H1 (cell line): Measurements from ENCODE around the gene BNC2. TPM values are rescaled to one million over a fixed set of nuclear protein-coding genes. Genes with fewer than 3 reads are reported as not detected.

Experiments
- CBX5 ChIP-seq: fragments of 300-800, 300-1000 bp; sonication (generic); IDR thresholded peaks from 2 replicates; pipeline ENCODE4 v1.7.1; 2016; ENCODE audit warnings: antibody characterized with exemption, low read length, low read depth
- CBX8 ChIP-seq: fragments of 300-800, 300-1000 bp; sonication (generic); IDR thresholded peaks from 2 replicates; pipeline ENCODE4 v1.7.1; 2016; ENCODE audit warnings: low read depth, low read length, borderline replicate concordance
- CHD2 ChIP-seq: IDR thresholded peaks from 2 replicates; pipeline ENCODE4 v1.6.1; 2012; ENCODE audit warnings: low read length, improper control_type of control experiment
- EZH2 ChIP-seq: fragments of 200-600 bp; sonication (generic); IDR thresholded peaks from 2 replicates; pipeline ENCODE4 v1.7.1; 2012; ENCODE audit warnings: low read depth, mild to moderate bottlenecking, moderate library complexity, low read length, inconsistent platforms; ENCODE audit not compliant: severe bottlenecking
- JUN ChIP-seq: IDR thresholded peaks from 2 replicates; pipeline ENCODE4 v1.6.1; 2011; ENCODE audit warnings: low read depth, mild to moderate bottlenecking, improper control_type of control experiment, low read length
- KDM1A ChIP-seq: fragments of 200-600, 300-600 bp; sonication (generic); IDR thresholded peaks from 2 replicates; pipeline ENCODE4 v1.7.1; 2016; ENCODE audit warnings: mild to moderate bottlenecking, low read length, borderline replicate concordance
- KDM4A ChIP-seq: IDR thresholded peaks from one replicate; pipeline ENCODE4 v1.7.1; 2012; ENCODE audit warnings: low read depth, mild to moderate bottlenecking, moderate library complexity, low read length, inconsistent platforms; ENCODE audit not compliant: severe bottlenecking
- MAFK ChIP-seq: IDR thresholded peaks from 2 replicates; pipeline ENCODE4 v1.6.1; 2012; ENCODE audit warnings: low read depth, mild to moderate bottlenecking, improper control_type of control experiment, low read length
- PHF8 ChIP-seq: fragments of 200-600 bp; sonication (generic); conservative IDR thresholded peaks from 2 replicates; pipeline ENCODE4 v1.7.1; 2012; ENCODE audit warnings: low read depth, mild to moderate bottlenecking, inconsistent platforms, low read length, moderate library complexity
- POLR2A ChIP-seq, 2 experiments: IDR thresholded peaks; 1 replicate in 1 of 2; 2 replicates in 1 of 2; pipeline ENCODE4 v1.6.1; 2011; ENCODE audit warnings: low read depth in 2 of 2, low read length in 2 of 2, mild to moderate bottlenecking in 2 of 2; ENCODE audit errors: control extremely low read depth in 1 of 2
- POLR2AphosphoS5 ChIP-seq: IDR thresholded peaks from 2 replicates; pipeline ENCODE4 v1.6.1; 2011; ENCODE audit warnings: low read depth, low read length
- RAD21 ChIP-seq, 2 experiments: IDR thresholded peaks in 1 of 2; conservative IDR thresholded peaks in 1 of 2; 2 replicates each; pipeline ENCODE4 v1.6.1; 2011; ENCODE audit warnings: low read depth in 2 of 2, low read length in 2 of 2, improper control_type of control experiment in 1 of 2, inconsistent platforms in 1 of 2, mild to moderate bottlenecking in 1 of 2, moderate library complexity in 1 of 2
- RXRA ChIP-seq: IDR thresholded peaks from 2 replicates; pipeline ENCODE4 v1.6.1; 2011; ENCODE audit warnings: low read depth, mild to moderate bottlenecking, low read length, moderate library complexity; ENCODE audit not compliant: insufficient read depth
- SIX5 ChIP-seq: IDR thresholded peaks from 2 replicates; pipeline ENCODE4 v1.6.1; 2011; ENCODE audit warnings: mild to moderate bottlenecking, low read depth, low read length
- SP1 ChIP-seq: IDR thresholded peaks from 2 replicates; pipeline ENCODE4 v1.6.1; 2011; ENCODE audit warnings: low read depth, low read length
- SRF ChIP-seq: IDR thresholded peaks from 2 replicates; pipeline ENCODE4 v1.6.1; 2011; ENCODE audit warnings: mild to moderate bottlenecking, low read depth, low read length, moderate library complexity
- SUZ12 ChIP-seq: fragments of 200-600 bp; sonication (generic); IDR thresholded peaks from 2 replicates; pipeline ENCODE4 v1.6.1; 2012; ENCODE audit warnings: mild to moderate bottlenecking, inconsistent platforms, low read length, moderate library complexity, mixed read lengths
- TAF1 ChIP-seq: IDR thresholded peaks from 2 replicates; pipeline ENCODE4 v1.6.1; 2011; ENCODE audit warnings: mild to moderate bottlenecking, low read depth, low read length
- TBP ChIP-seq: IDR thresholded peaks from 2 replicates; pipeline ENCODE4 v1.6.1; 2011; ENCODE audit warnings: low read depth, low read length, improper control_type of control experiment
- TCF12 ChIP-seq: IDR thresholded peaks from 2 replicates; pipeline ENCODE4 v1.6.1; 2011; ENCODE audit warnings: low read depth, mild to moderate bottlenecking, low read length
- TEAD4 ChIP-seq: IDR thresholded peaks from 2 replicates; pipeline ENCODE4 v1.6.1; 2012; ENCODE audit warnings: low read depth, low read length, inconsistent platforms, mixed read lengths
- ZNF274 ChIP-seq: IDR thresholded peaks from 2 replicates; pipeline ENCODE4 v1.7.0; 2012; ENCODE audit warnings: low read length, borderline replicate concordance; ENCODE audit errors: extremely low read depth
- polyA plus RNA-seq, 7 experiments: library from polyadenylated mRNA; depleted of rRNA in 3 of 7; stranded (reverse) in 5 of 7; unstranded in 2 of 7; fragments of >200 nt in 5 of 7; fragments of 200-250 nt in 2 of 7; gene quantifications; 1 replicate in 5 of 7; 2 replicates in 1 of 7; 4 replicates in 1 of 7; pipeline versions ENCODE4 v1.2.1 to v1.2.3, GENCODE V29; 2011 to 2013; ENCODE audit warnings: missing spikeins in 2 of 7, mixed read lengths in 2 of 7
- total RNA-seq: library from RNA; stranded (reverse); fragmentation: NEBNext Ultra II Directional; extraction: Animal tissue kit (Norgen Biotek cat#: 25700); gene quantifications from 2 replicates; pipeline ENCODE4 v1.2.1, GENCODE V29; 2021
- TF ChIP-seq, protein P1 (sequence below): IDR thresholded peaks from 2 replicates; pipeline ENCODE4 v1.6.1; 2012; ENCODE audit warnings: inconsistent platforms
- TF ChIP-seq, protein P2 (sequence below): IDR thresholded peaks from 2 replicates; pipeline ENCODE4 v1.6.1; 2011; ENCODE audit warnings: low read length, improper control_type of control experiment

Gene BNC2
- total and polyA plus RNA-seq, 2 of the 8 experiments (the other 6 are each of a cell fraction or from before 2014, with no cell fraction given), result 16.0 to 26.8 TPM

DNA sequence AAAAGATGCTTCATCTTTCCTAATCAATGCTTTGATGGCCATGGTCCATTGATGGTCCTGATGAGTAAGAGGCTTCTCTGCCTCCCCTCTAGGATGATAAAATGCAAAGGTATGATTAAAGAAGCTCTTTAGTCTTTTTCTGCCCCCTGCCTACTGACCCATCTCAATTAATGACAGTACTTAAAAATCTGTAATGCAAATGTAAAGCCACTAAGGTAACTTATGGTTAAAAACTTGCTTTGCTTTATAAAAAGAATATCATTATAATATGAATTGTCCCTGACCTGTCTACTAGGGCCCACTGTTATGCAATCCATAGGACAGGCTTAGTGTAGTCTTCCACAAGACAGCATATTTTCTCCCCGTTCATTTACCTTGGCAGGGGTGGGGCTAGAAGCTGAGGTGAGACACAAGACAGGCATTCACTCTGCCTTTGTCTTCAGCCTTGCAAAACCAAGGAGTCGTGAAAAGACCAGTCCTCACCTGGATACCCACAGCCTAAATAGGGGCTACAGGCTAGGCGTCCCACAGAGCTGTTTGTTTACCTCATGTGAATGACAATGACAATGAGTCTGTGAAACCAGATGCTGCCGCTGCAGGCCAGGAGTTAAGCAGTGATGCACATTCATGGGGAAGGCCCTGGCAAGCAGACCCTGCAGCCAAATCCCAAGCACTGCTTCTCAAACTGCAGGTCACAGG is 60.4 kb downstream of the BNC2 start (continued):
- TF ChIP-seq TEAD4 (peak; percentile 67), CBX5 (no peak), TBP (no peak; the same call in 1 of the 2 replicates), SP1 (peak; percentile 78; the same call in 1 of the 2 replicates), POLR2A (IDR thresholded peaks at IDR 0.05; ENCODE audit: control extremely low read depth in 1 of 2, low read depth in 2 of 2, low read length in 2 of 2) (peak; percentile 48 to 50; a peak in 2 of 3 replicates), PHF8 (no peak), SRF (peak; percentile 62; the same call in 1 of the 2 replicates), KDM4A (no peak), SIX5 (no peak), ZNF274 (no peak), KDM1A (no peak), JUN (no peak), CBX8 (no peak), SUZ12 (no peak), TCF12 (peak; percentile 99), RAD21 (IDR thresholded peaks at IDR 0.05 in 1 of 2, conservative IDR thresholded peaks at IDR 0.05 in 1 of 2; ENCODE audit: low read depth in 2 of 2, low read length in 2 of 2) (peak; percentile 0 to 16; a peak in 1 of 4 replicates), TAF1 (peak; percentile 60), POLR2AphosphoS5 (peak; percentile 68; the same call in 1 of the 2 replicates), RXRA (no peak), CHD2 (no peak), MAFK (no peak), EZH2 (no peak)
- TF ChIP-seq, protein P1, sequence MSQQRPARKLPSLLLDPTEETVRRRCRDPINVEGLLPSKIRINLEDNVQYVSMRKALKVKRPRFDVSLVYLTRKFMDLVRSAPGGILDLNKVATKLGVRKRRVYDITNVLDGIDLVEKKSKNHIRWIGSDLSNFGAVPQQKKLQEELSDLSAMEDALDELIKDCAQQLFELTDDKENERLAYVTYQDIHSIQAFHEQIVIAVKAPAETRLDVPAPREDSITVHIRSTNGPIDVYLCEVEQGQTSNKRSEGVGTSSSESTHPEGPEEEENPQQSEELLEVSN, result no peak
- TF ChIP-seq, protein P2, sequence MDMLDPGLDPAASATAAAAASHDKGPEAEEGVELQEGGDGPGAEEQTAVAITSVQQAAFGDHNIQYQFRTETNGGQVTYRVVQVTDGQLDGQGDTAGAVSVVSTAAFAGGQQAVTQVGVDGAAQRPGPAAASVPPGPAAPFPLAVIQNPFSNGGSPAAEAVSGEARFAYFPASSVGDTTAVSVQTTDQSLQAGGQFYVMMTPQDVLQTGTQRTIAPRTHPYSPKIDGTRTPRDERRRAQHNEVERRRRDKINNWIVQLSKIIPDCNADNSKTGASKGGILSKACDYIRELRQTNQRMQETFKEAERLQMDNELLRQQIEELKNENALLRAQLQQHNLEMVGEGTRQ, result no peak
